Rectal smooth muscle tissue (tissue), 1 donor: Measurements from ENCODE around the gene NR3C1.

Experiments
- H3K27ac ChIP-seq: one replicate; pipeline ENCODE4 v1.7.0; 2013; ENCODE audit warnings: low read depth, low read length, inconsistent platforms
- H3K27me3 ChIP-seq: one replicate; pipeline ENCODE4 v1.7.0; 2013; ENCODE audit warnings: low read length; ENCODE audit not compliant: control insufficient read depth, insufficient read depth
- H3K36me3 ChIP-seq: one replicate; pipeline ENCODE4 v1.7.0; 2013; ENCODE audit warnings: low read length; ENCODE audit not compliant: control insufficient read depth, insufficient read depth
- H3K4me1 ChIP-seq: one replicate; pipeline ENCODE4 v1.7.0; 2013; ENCODE audit warnings: low read length; ENCODE audit not compliant: control insufficient read depth, insufficient read depth
- H3K4me3 ChIP-seq: one replicate; pipeline ENCODE4 v1.7.0; 2013; ENCODE audit warnings: low read length
- H3K9ac ChIP-seq: one replicate; pipeline ENCODE4 v1.7.0; 2013; ENCODE audit warnings: low read length

Gene NR3C1

GRCh38 chr5:143231973-143232812 is 171.3 kb downstream of the NR3C1 start:
- Histone ChIP-seq H3K9ac (no peak overlapping the region), H3K4me3 (no peak overlapping the region), H3K36me3 (no peaks in the 10 kb centered on the region), H3K27me3 (no peaks in the 10 kb centered on the region), H3K4me1 (no peaks in the 10 kb centered on the region), H3K27ac (no peak overlapping the region)

GRCh38 chr5:143231416-143231815 is 172.1 kb downstream of the NR3C1 start:
- Histone ChIP-seq H3K27me3 (no peaks in the 10 kb centered on the region), H3K36me3 (no peaks in the 10 kb centered on the region), H3K4me1 (no peaks in the 10 kb centered on the region), H3K27ac (no peak overlapping the region), H3K9ac (no peak overlapping the region), H3K4me3 (no peak overlapping the region)

DNA sequence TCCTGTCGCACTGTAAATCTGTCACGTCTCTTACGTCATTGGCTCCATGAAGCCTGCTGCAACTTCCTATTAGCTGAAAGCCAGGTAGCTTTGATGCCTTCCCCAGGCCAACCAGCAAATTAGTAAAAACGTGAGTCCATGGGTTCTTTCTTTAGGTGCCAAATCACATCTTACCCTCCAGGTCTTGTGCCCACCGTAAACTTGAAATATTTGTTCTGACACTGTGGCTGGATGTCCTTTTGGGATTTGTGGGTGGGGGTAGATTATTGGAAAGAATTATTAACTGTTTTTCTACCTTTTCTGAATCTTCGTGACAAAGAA is 172.8 kb downstream of the NR3C1 start:
- Histone ChIP-seq H3K27me3 (no peaks in the 10 kb centered on the region), H3K4me3 (no peak overlapping the region), H3K4me1 (no peaks in the 10 kb centered on the region), H3K9ac (no peak overlapping the region), H3K36me3 (no peaks in the 10 kb centered on the region), H3K27ac (no peak overlapping the region)

- H3K4me3 ChIP-seq, result no peak overlapping the region
- H3K9ac ChIP-seq, result no peak overlapping the region
- H3K27me3 ChIP-seq, result no peaks in the 10 kb centered on the region
- no peaks in the 10 kb centered on the region for H3K36me3 ChIP-seq
- no peak overlapping the region for H3K27ac ChIP-seq
- no peaks in the 10 kb centered on the region for H3K4me1 ChIP-seq
Measured at GRCh38 chr5:143229896-143230675, 173.4 kb downstream of the NR3C1 start.

DNA sequence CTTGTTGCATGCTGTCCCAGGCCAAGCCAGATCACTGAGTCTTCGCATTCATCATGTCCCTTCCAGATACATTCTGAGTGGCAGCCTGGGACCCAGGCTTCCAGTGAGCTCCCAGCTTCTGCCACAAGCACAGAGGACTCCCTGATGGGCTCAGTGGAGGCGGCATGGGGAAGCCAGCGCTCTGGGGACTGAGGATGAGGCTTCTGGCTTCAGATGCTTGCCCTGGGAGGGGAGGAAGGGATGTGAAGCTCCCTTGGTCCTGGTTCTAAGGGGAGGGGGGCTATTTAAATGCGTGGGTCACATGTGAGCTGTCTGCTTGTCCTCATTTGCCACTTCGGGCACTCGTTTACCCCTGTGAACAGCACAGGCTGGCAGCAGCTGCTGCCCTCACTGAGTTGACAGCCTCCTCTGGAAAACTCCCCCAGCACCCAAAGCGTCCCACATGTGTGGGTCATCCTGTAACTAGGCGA is 174.0 kb downstream of the NR3C1 start:
- Histone ChIP-seq H3K36me3 (no peaks in the 10 kb centered on the region), H3K4me3 (no peak overlapping the region), H3K27me3 (no peaks in the 10 kb centered on the region), H3K27ac (no peak overlapping the region), H3K9ac (no peak overlapping the region), H3K4me1 (no peaks in the 10 kb centered on the region)

DNA sequence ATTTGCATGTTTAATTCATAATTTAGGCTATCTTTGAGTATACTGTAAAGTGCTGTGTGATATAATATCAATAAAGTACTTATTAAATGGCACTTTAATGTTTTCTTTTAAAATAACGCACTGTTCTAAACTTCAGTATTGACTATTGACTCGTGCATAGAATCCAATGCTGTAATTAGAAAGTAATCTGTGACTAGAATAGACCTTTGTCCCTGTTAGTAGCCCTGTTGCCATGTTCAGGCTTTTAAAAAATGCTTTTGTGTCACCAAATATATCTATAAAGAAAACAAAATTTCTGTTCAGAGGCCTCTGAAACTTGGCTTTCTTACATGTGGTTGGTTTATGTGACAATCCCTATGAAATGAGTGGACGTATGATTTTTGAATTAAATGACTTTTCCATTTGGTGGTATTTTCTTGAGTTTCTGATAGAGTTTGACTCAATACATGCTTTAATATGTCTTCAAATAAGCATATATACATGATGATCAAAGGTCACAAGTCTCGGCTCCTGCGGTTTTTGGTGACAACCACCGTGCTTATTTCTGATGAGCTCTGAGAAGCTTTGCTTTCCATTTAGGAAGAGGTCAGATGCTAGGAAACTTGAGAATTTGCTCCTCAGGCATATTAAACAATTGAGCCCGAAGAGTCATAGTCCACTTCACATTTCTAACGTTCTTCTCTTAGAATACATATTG is 174.7 kb downstream of the NR3C1 start:
- Histone ChIP-seq H3K4me1 (no peaks in the 10 kb centered on the region), H3K36me3 (no peaks in the 10 kb centered on the region), H3K9ac (no peak overlapping the region), H3K4me3 (no peak overlapping the region), H3K27ac (no peak overlapping the region), H3K27me3 (no peaks in the 10 kb centered on the region)
